T-helper 9 cell (primary cell): Measurements from ENCODE around the gene CNDP1.
"Not testable (repeated sequence)": the region's sequence is repeated elsewhere in the genome, so short reads cannot be mapped to it uniquely, and the experiment has no call there.

Experiments
- DNase-seq: peaks from one replicate; pipeline ENCODE4 v3.0.0-alpha.2; 2020

The CNDP1 gene

DNA sequence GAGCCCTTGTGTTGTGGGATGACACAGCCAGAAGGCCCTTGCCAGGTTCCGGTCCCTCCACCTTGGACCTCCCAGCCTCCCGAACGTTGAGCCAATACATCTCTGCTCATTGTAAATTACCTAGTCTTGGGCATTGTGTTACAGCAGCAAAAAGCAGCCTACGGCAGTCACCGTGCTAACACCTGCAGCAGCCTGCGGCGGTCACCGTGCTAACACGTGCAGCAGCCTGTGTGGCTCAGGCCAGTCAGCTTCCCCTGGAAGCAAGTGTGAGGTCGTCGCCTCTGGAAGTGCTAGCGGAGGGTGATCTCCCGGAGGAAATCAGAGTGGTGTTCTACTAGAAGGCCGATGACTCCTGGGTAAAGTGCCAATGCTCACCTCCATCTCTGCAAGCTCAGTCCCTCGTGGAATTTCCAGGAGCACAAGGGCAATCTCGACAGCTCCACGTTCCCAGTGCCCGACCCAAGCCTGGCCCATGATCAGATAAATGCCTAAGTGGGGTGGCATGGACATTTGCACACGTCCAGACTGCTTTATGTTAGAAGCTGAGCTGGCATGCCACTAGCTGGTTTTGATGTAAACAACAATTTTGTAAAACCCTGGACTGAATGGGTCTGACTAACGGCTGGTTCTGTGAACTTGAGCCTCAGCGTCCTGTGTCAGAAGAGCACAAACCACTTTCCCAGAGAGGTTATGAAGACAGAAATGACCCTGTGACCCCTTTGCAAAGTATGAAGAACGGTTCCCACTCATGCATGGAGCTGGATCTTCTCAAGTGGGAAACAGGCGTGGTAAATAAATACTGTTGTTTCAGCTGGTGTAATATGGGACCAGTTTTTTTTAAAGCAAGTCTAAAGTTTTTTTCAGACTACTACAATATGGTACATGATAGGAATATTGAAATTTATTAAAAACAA is 11.4 kb upstream of the CNDP1 start:
- no peak for DNase-seq

DNA sequence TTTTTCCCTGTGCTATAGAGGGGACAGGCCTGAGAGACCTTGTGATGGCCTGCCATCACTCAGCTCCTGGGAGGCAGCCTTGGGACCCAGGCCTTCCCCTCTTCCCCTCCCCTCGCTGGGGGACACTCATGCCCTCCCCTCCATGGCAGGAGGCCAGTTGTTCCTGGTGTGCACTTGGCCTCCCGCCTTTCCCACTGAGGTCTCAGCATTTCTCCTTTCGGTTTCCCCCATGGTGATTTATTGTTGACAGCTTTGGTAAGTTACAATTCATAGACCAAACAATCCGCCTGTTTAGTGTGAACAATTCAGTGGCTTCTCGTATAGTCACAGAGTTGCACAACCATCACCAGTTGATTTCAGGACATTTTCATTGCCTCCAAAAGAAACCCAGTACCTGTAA is 10.2 kb upstream of the CNDP1 start:
- DNase-seq = no peak

DNA sequence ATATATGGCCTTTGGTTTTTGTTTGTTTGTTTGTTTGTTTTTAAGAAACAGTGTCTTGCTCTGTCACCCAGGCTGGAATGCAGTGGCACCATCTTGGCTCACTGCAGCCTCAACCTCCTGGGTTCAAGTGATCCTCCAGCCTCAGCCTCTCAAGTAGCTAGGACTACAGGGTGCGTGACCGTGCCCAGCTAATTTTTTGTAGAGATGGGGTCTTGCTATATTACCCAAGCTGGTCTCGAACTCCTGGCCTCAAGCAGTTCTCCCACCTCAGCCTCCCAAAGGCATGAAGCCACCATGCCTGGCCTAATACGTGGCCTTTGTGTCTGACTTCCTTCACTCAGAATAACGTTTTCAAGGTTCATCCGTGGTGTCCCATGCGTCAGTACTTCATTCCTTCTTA is 9.4 kb upstream of the CNDP1 start:
- not testable (repeated sequence) for DNase-seq

DNA sequence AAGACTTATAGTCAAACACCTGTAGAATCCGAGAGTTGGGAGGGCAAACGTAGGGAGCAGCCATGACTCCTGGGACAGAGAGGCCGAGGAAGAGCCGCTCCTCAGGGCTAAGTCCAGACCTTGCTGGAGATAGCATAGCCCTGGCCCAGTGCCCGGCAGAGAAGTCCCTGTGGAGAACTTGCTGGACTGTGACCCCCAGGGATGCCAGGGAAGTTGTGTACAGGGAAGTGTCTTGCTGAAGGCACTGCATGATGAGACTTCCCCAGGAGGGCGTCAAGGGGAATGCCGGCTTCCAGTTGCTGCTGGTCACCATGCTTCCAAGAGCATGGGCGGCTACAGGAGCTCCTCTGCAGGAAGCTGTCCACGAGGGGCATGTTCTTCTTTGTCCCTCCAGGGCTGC is 8.6 kb upstream of the CNDP1 start:
- DNase-seq = no peak

DNA sequence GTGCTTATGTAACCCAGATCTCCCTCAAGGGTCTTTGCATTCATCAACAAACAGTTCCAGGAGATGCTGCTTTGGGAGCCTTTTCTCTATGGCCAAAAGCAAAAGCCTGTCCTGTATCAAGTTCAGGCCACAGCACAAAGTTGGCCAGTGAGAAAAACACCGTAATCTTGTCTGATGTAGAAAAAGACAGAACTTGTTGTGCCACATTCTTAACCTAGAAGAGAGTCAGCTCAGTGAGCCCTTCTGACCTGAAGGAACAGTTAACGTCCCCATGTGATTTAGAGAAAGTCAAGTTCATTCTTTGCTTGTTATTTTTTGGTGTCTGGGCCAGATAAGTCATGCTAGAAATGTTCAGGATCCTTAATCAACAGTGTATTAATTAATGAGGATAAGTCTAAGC is 7.8 kb upstream of the CNDP1 start:
- no peak for DNase-seq

DNA sequence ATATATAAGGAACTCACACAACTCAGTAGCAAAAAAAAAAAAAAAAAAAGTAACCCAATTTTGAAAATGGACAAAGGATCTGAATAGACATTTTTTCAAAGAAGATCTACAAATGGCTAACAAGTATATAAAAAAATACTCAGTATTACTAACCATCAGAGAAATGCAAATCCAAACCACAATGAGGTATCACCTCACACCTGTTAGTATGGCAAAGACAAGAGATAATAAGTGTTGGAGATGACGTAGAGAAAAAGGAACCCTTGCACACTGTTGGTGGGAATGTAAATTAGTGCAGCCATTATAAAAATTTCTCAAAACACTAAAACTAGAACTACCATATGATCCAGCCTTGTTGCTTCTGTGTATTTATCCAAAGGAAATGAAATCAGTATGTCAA is 5.8 kb upstream of the CNDP1 start:
- DNase-seq = no peak

DNA sequence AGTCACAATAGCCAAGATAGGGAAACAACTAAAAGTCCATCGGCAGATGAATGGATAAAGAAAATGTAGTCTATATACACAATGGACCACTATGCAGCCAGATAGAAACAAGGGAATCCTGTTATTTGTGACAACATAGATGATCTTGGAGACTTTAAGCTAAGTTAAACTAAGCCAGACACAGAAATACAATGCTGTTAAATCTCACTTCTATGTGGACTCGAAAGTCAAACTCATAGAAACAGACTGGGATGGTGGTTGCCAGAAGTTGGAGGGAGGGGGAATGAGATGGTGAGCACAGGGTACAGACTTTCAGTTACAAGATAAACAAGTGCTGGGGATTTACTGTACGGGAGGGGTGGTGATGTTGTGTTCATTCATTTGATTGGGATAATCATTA is 5.4 kb upstream of the CNDP1 start:
- no peak for DNase-seq

DNA sequence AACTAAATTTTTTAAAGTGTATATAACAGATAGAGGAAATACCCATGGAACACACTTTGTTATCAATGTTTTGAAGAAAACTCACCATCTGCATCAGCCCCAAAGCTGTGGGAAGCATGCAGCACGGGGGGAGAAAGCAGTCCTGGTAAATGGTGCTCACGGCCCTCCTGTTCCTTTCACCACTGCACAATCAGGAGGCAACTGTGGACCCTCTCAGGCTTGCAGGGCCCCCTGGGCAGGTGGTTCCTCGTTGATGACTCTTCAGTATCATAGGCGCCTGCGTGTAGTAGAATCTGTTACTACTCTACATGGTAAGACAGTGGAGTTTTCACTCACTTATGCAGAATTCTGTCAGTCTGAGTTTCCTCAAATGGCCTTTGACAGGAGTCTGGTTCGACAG is 4.9 kb upstream of the CNDP1 start:
- DNase-seq = no peak

DNA sequence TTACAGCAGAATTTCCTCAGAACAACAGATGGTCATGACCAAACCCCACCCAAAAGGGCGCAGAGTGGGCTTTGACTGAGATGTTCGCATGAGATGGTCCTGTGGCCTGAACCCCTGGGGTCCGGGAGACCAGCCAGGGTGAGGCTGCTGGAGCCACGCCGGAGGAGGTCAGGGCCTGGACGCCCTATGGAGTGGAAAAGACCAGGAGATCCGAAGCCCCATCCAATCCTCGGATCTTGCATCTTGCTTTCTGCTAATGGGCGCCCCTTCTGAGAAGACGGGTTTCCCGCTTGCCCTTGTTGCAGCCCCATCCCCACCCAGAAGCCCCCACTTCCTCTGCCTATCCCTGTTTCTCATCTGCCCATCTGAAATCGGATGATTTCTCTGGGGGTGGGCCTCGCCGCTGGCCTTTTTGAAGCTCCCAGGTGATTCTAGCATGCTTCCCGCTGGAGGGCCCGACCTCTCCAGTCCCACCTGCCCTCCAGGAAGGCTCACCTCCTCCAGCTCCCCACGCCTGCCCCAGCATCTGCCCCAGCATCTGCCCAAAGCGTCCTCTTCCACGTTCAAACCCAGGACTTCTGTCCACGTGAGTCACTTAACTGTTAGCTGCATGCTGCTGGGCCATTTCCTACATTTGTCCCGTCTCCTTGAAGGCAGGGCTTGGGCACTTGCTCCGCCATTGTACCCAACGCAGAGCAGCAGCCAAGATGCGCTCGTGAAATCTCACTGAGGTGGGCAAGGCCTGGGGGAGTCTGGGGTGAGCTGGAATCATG is 4.3 kb upstream of the CNDP1 start:
- DNase-seq = no peak

DNA sequence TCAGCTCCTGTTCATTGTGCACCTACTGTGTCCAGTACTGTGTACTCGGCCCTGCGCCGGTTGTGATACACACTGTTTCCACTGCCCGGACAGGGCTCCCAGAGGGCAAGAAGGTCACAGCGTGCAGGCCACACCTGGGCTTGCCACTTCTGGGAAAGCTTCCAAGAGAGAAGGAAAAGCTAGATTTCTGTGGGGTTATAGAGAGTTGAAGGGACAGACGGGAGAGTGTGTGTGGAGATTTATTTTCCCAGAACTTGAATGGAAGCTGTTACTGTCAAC is 3.8 kb upstream of the CNDP1 start:
- no peak for DNase-seq

DNA sequence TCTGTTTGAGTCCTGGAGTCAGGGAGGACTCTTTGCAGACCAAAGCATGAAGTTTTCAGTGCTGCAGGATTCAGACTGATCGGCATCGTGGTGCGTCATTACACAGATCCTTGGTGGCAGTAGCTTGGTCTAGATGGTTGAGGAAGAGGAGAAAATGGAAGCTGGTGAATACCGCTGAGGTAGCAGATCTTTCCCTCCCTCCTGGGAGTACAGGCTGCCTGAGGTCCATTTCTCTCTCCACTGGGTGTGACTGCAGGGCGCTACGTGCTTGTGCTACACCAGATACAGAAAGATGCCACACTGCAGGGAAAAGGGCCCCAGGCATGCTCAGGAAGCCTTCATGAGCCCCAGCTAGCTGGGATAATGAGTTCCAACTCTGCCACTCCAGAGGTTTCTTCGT is 3.3 kb upstream of the CNDP1 start:
- DNase-seq = no peak

DNA sequence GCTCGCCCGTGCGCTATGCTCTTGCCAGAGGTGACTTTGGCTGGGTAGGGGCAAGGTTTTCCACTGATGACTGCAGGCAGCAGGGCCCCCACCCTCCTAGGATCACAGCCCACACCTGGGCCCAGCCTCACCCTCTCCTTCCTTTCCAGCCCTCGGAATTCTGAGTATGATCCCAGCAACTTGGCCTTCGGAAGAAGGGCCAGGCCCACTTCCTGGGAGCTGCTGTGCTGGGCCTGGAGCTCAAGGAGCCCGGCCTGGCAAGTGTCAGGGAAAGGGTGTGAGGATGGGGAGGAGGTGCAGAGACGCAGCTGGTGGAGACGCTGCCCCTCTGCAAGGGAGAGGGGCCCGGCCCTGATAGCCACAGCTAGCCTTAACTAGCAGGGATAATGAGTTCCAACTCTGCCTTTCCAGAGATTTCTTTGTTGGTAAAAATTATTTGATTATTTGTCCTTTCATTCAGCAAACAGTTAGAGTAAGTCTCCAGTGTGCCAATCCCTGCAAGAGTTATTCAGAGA is 1.7 kb upstream of the CNDP1 start:
- no peak for DNase-seq

DNA sequence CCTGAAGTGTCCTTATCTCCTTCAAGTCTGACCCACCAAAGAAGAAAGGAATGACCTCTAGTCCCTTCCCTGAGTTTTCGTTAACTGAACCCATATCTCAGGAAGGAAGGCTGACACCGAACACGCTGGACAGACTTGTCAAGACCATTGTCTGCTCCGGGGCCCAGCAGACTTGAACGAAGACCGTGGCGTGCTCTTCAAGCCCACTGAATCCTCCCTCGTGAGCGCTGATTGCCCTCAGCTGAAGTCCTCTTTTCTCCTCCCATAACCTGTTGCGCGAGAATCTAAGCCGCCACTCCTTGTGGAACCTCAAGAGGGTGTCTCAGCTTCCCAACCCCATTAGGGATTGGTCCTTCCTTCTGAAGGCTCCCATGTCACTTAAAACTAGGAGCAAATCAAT is 634 bp upstream of the CNDP1 start:
- DNase-seq = no peak

DNA sequence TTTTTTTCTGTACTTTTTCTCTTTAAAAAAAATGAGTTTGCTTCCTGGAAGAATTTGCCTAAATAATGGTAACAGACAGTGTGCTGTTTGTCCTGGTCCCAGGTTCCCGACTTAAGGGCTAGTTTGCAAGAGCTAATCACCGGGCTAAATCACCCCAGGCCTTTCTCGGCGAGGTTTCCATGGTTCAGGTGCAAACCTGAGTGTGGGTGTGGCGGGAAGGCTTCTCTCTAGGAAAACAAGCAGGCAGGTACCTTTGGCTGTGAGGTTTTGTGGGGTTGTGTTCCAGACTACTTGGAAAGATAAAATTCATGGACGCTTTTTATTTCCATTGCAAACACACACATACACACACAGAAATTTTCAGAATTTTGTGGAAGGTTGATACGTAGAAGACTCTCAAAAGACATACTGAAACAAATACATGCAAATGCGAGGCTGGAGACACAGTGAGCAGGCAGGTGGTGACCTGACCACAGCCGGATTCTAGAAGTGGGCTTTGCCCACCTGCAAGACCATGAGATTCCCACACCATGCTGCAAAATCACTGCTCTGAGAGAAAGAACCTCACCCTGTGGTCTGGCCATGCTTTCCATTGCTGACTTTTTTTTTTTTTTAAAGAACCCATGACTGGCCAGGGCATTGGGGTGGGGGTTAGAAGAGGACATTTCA is 815 bp downstream of the CNDP1 start:
- DNase-seq = no peak

DNA sequence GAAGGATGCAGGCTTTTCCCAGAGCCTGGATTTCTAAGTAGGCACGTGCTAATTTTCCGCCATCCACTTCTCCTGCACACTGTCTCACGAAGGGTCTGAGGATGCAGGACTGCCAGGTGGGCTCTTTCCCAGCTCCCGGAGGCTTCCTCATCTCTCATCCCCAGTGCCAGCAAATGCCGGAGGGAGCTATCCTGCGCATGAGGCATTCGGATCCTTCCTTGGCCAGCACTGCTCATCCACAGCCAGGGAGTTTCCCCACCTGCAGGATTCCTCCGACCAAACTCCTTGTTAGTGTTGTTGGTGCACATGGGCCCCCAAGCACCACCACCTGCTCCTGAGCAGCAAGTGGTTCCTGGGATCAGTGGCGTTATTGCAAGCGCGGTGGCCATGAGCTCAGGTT is 5.0 kb downstream of the CNDP1 start:
- DNase-seq = no peak

DNA sequence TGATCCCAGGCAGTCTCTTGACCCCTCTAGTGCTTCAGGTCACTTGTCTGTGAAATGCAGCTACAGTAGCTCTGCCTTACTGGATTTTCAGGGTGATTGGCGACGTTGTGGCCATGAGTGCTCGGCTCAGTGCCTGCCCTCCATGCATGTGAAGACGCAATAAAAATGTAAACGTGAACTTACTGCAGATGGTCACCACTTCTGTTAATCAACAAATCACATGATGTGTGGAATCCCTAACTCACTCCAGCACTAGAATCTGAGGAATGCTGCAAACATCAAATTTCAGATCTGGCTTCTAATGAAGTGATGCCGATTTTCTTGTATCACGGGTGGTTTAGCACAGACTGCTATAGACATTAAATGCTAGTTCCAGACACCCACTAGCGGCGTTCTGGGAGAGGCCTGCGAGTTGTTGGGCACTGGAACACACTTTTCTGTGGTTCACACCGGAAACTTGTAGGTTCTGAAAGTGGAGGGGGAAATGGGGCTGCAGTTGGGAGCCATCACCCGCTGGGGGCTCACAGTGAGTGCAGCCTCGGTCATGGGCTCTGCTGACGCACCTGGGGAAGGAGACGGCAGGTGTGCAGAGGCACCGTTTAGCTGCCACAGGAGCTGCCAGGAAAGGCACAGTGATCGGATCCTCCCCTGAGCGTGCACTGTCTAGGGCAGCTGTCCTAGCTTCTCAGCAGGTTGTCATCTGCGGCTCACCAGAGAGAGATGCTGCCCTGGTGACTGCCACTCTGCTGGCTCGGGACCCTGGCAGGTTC is 6.5 kb downstream of the CNDP1 start:
- no peak for DNase-seq

DNA sequence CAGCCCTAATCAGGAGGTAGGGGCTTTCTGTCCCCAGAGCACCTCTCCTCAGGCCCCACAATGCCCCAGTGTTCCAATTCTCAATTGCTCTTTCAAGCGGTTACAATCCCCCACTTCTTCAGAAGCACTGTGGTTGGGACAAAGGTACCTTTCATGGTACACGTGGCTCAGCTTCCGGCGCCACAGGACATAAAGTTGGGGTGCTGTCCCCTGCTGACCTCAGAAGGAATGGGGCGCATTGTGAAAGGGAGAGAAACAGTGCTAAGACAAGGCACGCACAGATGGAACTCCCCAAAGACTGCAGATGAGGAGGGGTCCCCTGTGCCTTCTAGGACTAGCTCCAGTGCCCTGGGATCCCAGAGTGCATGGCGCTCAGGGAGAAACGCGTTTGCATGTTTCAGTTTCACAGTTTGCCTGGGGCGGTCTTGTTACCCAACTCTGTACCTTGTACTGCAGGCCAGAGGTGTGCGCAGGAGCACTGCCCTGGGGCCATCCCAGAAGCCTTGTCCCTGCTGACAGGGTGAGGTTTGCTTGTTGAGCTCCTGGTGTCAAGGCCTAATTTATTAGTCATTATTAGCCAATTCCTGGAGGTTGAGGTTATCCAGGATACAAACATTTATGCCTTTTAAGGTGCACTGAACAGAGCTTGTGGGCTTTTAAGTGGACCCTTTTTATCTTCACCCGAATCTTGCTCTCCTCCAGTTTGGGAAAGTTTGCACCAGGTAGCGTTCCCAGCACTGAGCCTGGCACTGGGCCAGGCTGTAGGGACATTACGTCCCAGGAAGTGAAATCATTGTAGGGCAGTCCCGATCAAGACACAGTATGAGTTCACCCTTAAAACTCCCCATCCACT is 7.6 kb downstream of the CNDP1 start:
- DNase-seq = no peak

DNA sequence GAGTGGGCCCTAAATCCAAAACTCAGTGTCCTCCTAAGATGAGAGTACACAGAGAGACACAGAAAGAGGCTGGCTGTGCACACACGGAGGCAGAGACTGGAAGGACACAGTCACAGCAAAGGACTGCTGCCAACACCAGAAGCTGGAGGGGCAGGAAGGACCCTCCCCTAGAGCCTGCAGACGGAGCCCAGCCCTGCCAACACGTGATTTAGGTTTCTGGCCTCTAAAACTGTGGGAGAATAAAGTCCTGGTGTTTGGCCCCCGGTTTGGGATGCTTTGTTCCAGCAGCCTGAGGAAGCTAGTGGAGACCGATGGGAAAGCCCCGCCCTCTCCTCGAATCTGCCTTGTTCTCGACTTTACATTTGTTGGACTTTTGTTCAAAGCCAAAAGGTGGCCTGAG is 10.6 kb downstream of the CNDP1 start:
- DNase-seq = no peak

DNA sequence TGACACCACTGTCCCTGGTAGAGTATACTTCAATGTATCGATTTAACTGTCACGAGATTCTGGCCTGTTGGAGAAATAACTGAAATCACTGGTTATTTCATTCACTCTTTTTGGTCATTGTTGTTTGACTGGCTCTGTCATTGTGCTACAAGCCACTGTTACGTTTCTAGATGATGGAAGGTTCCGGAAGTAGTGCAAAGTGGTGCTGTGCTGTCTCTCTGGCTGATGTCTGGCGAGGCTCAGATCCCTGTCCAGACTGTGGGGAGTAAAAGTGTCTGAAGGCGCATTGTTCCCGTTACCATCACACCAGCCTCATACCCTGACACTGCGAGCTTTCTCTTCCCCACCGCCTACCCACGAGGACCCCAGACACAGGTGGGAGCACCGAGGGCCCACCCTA is 11.7 kb downstream of the CNDP1 start:
- DNase-seq = no peak

DNA sequence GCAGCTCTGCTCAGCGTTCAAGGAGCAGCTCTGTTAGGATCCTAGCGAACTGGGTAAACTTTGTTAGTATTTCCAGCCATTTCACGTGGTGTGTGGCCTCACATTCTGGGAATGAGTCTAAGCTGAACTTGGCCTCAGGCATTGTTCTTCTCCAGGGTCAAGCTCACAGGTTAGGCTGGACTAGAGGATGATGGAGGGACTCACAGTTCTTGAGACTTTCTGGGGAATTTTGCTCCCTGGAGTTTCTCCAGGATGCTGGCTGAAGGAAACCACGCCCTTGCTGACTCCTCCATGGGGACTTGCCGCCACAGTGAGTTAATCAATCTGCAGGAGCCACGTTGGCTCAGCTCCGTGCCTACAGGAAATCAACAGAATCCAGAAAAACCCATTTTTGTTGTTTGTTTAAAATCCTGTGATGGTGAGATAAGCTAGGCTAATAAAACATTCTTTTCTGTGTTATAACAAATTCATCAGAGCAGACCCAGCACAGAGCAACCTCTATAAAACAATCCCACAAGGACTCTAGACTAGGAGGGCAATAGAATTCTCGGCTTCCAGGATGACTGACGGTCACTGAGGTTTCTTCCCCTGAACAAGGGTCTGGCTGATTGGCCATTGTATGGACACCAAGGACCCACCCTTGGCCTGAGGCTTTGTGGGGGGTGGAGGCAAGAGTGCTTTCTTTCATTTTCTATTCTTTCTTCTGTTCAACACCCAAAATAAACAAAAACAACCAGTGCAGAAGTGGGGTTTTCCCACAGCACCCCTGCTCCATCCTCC is 12.6 kb downstream of the CNDP1 start:
- no peak for DNase-seq

DNA sequence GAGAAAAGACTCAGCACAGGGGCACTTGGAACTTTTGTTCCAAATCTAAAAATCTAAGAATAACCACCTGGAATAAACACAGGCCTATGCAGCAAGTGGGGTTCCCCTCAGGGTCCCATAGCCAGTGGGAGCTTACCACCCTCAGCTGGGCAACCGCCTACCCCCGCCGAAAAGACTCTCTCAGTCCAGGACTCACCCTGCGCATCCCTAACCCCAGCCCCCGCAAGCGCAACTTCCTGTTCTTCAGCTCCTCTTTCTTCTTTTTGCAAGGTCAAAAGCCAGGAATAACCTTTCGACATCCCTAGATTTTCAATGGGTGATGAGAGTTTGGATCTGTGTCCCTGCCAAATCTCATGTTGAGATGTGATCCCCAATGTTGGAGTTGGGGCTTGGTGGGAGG is 13.6 kb downstream of the CNDP1 start:
- DNase-seq = no peak
